HEK293 (cell line): Measurements from ENCODE around the gene PAX7.

ENCODE experiments used
- CTCF ChIA-PET: fragments of 350-600 bp; formaldehyde crosslinking; extraction: SDS; loops from one replicate; lab custom pipeline; 2021; ENCODE audit warnings: antibody characterized with exemption; lab: Yijun Ruan, JAX
- POLR2A ChIA-PET: fragments of 300-600 bp; formaldehyde crosslinking; extraction: SDS; loops from one replicate; lab custom pipeline; 2020; ENCODE audit warnings: antibody characterized with exemption, inconsistent platforms; lab: Yijun Ruan, JAX
- H3K27ac ChIP-seq: fragments of 200-500 bp; sonication (Bioruptor generic); 2 replicates; pipeline ENCODE4 v1.5.1; 2014; ENCODE audit warnings: low read depth, low read length, control low read depth, inconsistent platforms; ENCODE audit errors: extremely low read depth
- H3K36me3 ChIP-seq, 2 experiments: fragments of 200-500 bp in 1 of 2; sonication (Bioruptor generic) in 1 of 2; 1 replicate in 1 of 2; 2 replicates in 1 of 2; pipeline ENCODE4 v1.5.1; 2014 to 2017; ENCODE audit warnings: inconsistent platforms in 2 of 2, low read length in 2 of 2; ENCODE audit not compliant: control insufficient read depth in 2 of 2, insufficient read depth in 1 of 2
- H3K4me1 ChIP-seq: fragments of 200-500 bp; sonication (Bioruptor generic); 2 replicates; pipeline ENCODE4 v1.5.1; 2014; ENCODE audit warnings: mild to moderate bottlenecking, low read length, inconsistent platforms; ENCODE audit not compliant: control insufficient read depth, insufficient read depth
- H3K4me3 ChIP-seq: 2 replicates; pipeline ENCODE4 v1.5.1; 2011; ENCODE audit warnings: low read depth, mild to moderate bottlenecking, control low read depth, low read length, moderate library complexity
- H3K9me3 ChIP-seq: fragments of 200-500 bp; sonication (Bioruptor generic); 2 replicates; pipeline ENCODE4 v1.5.1; 2014; ENCODE audit warnings: low read depth, low read length, inconsistent platforms; ENCODE audit not compliant: control insufficient read depth, insufficient read depth
- PATZ1 ChIP-seq: fragments of 450-650 bp; formaldehyde crosslinking; IDR thresholded peaks from 2 replicates; pipeline ENCODE4 v1.5.1; 2016; ENCODE audit warnings: missing biosample characterization, missing genetic modification characterization
- SALL2 ChIP-seq: fragments of 450-650 bp; formaldehyde crosslinking; IDR thresholded peaks from 2 replicates; pipeline ENCODE4 v1.5.0; 2017; ENCODE audit warnings: missing biosample characterization, mild to moderate bottlenecking, missing genetic modification characterization, borderline replicate concordance
- SCRT1 ChIP-seq: fragments of 450-650 bp; formaldehyde crosslinking; IDR thresholded peaks from 2 replicates; pipeline ENCODE4 v1.5.1; 2016; ENCODE audit warnings: missing biosample characterization, missing genetic modification characterization, borderline replicate concordance
- SCRT2 ChIP-seq: fragments of 450-650 bp; formaldehyde crosslinking; IDR thresholded peaks from 2 replicates; pipeline ENCODE4 v1.5.1; 2016; ENCODE audit warnings: missing biosample characterization, missing genetic modification characterization
- SETDB1 ChIP-seq: IDR thresholded peaks from one replicate; pipeline ENCODE4 v1.6.1; 2017; ENCODE audit warnings: mild to moderate bottlenecking, low read length, moderate library complexity, mixed read lengths; ENCODE audit not compliant: insufficient read length
- SP3 ChIP-seq: fragments of 450-650 bp; formaldehyde crosslinking; IDR thresholded peaks from 2 replicates; pipeline ENCODE4 v1.5.1; 2016; ENCODE audit warnings: missing biosample characterization, missing genetic modification characterization
- ZBTB49 ChIP-seq: fragments of 450-650 bp; formaldehyde crosslinking; IDR thresholded peaks from 2 replicates; pipeline ENCODE4 v1.5.1; 2016; ENCODE audit warnings: missing biosample characterization, missing genetic modification characterization, low read depth
- ZBTB7A ChIP-seq: fragments of 450-650 bp; formaldehyde crosslinking; IDR thresholded peaks from 2 replicates; pipeline ENCODE4 v1.5.1; 2016; ENCODE audit warnings: low read depth, missing biosample characterization, missing genetic modification characterization
- ZFP3 ChIP-seq: fragments of 450-650 bp; formaldehyde crosslinking; IDR thresholded peaks from 2 replicates; pipeline ENCODE4 v1.5.1; 2016; ENCODE audit warnings: low read depth, missing biosample characterization, missing genetic modification characterization
- ZNF146 ChIP-seq: fragments of 450-650 bp; formaldehyde crosslinking; IDR thresholded peaks from 2 replicates; pipeline ENCODE4 v1.5.1; 2016; ENCODE audit warnings: missing biosample characterization, missing genetic modification characterization
- ZNF169 ChIP-seq: fragments of 450-650 bp; formaldehyde crosslinking; IDR thresholded peaks from 2 replicates; pipeline ENCODE4 v1.5.1; 2016; ENCODE audit warnings: missing biosample characterization, missing genetic modification characterization
- ZNF175 ChIP-seq: fragments of 450-650 bp; formaldehyde crosslinking; IDR thresholded peaks from 2 replicates; pipeline ENCODE4 v1.5.1; 2016; ENCODE audit warnings: missing biosample characterization, missing genetic modification characterization
- ZNF266 ChIP-seq: fragments of 450-650 bp; formaldehyde crosslinking; IDR thresholded peaks from 2 replicates; pipeline ENCODE4 v1.5.1; 2016; ENCODE audit warnings: missing biosample characterization, missing genetic modification characterization, low read depth
- ZNF324 ChIP-seq: fragments of 450-650 bp; formaldehyde crosslinking; IDR thresholded peaks from 2 replicates; pipeline ENCODE4 v1.5.1; 2016; ENCODE audit warnings: missing biosample characterization, missing genetic modification characterization
- ZNF354C ChIP-seq: fragments of 450-650 bp; formaldehyde crosslinking; IDR thresholded peaks from 2 replicates; pipeline ENCODE4 v1.5.1; 2016; ENCODE audit warnings: missing biosample characterization, missing genetic modification characterization, low read depth, borderline replicate concordance
- ZNF48 ChIP-seq: fragments of 450-650 bp; formaldehyde crosslinking; IDR thresholded peaks from 2 replicates; pipeline ENCODE4 v1.5.1; 2016; ENCODE audit warnings: missing biosample characterization, missing genetic modification characterization
- ZNF514 ChIP-seq: fragments of 450-650 bp; formaldehyde crosslinking; IDR thresholded peaks from 2 replicates; pipeline ENCODE4 v1.5.1; 2016; ENCODE audit warnings: missing biosample characterization, missing genetic modification characterization
- ZNF521 ChIP-seq: fragments of 450-650 bp; formaldehyde crosslinking; IDR thresholded peaks from 2 replicates; pipeline ENCODE4 v1.5.1; 2017; ENCODE audit warnings: missing biosample characterization, mild to moderate bottlenecking, missing genetic modification characterization
- ZNF571 ChIP-seq: fragments of 450-650 bp; formaldehyde crosslinking; IDR thresholded peaks from 2 replicates; pipeline ENCODE4 v1.5.0; 2017; ENCODE audit warnings: missing biosample characterization, missing genetic modification characterization
- ZNF621 ChIP-seq: fragments of 450-650 bp; formaldehyde crosslinking; IDR thresholded peaks from 2 replicates; pipeline ENCODE4 v1.5.1; 2017; ENCODE audit warnings: missing biosample characterization, missing genetic modification characterization
- ZNF624 ChIP-seq: fragments of 450-650 bp; formaldehyde crosslinking; IDR thresholded peaks from 2 replicates; pipeline ENCODE4 v1.5.1; 2017; ENCODE audit warnings: missing biosample characterization, missing genetic modification characterization
- ZNF645 ChIP-seq: fragments of 450-650 bp; formaldehyde crosslinking; IDR thresholded peaks from 2 replicates; pipeline ENCODE4; 2016; ENCODE audit warnings: missing biosample characterization, missing genetic modification characterization
- ZNF664 ChIP-seq: fragments of 450-650 bp; formaldehyde crosslinking; IDR thresholded peaks from 2 replicates; pipeline ENCODE4 v1.5.1; 2016; ENCODE audit warnings: missing biosample characterization, missing genetic modification characterization
- ZNF692 ChIP-seq: fragments of 450-650 bp; formaldehyde crosslinking; IDR thresholded peaks from 2 replicates; pipeline ENCODE4 v1.5.1; 2016; ENCODE audit warnings: missing biosample characterization, missing genetic modification characterization
- ZNF768 ChIP-seq: fragments of 450-650 bp; formaldehyde crosslinking; IDR thresholded peaks from 2 replicates; pipeline ENCODE4 v1.5.1; 2018; ENCODE audit warnings: missing biosample characterization, mild to moderate bottlenecking, missing genetic modification characterization
- ZSCAN5A ChIP-seq: fragments of 450-650 bp; formaldehyde crosslinking; IDR thresholded peaks from 2 replicates; pipeline ENCODE4 v1.5.1; 2016; ENCODE audit warnings: missing biosample characterization, missing genetic modification characterization

The PAX7 gene

GRCh38 chr1:18646786-18647410, 16.3 kb downstream of the PAX7 start (continued):
- no peak for TF ChIP-seq PATZ1 (tag by site-specific recombination)
- no peak for TF ChIP-seq ZNF169 (tag by site-specific recombination)
- no peak for TF ChIP-seq ZNF645 (tag by site-specific recombination)
- no peak for TF ChIP-seq ZNF266 (tag by site-specific recombination)
- TF ChIP-seq ZNF768, result no peak
- no peak for TF ChIP-seq ZBTB7A (tag by site-specific recombination)
- no peak for TF ChIP-seq SCRT1 (tag by site-specific recombination)

- Histone ChIP-seq H3K4me1 (peaks cover 6% of the 10 kb centered on the region; the same call in 1 of the 2 replicates), H3K36me3 (no peaks in the 10 kb centered on the region), H3K27ac (no peak overlapping the region), H3K4me3 (no peak overlapping the region), H3K9me3 (no peaks in the 10 kb centered on the region)
- TF ChIP-seq ZNF514 (tag by site-specific recombination), result no peak
- TF ChIP-seq SALL2 (tag by site-specific recombination), result no peak
- TF ChIP-seq ZNF571 (tag by site-specific recombination), result no peak
- no peak for TF ChIP-seq ZNF692 (tag by site-specific recombination)
- no peak for TF ChIP-seq ZNF621 (tag by site-specific recombination)
- no peak for TF ChIP-seq ZNF324 (tag by site-specific recombination)
- TF ChIP-seq ZNF175 (tag by site-specific recombination), result no peak
- TF ChIP-seq SETDB1, result no peak
- no peak for TF ChIP-seq ZNF664
- no peak for TF ChIP-seq ZNF624 (tag by site-specific recombination)
- TF ChIP-seq ZNF48 (tag by site-specific recombination), result no peak
- no peak for TF ChIP-seq ZBTB49 (tag by site-specific recombination)
- TF ChIP-seq SCRT2 (tag by site-specific recombination), result no peak
- TF ChIP-seq ZNF521 (tag by site-specific recombination), result no peak
- TF ChIP-seq ZNF146 (tag by site-specific recombination), result no peak
- no peak for TF ChIP-seq SCRT1 (tag by site-specific recombination)
- TF ChIP-seq ZSCAN5A, result no peak
- no peak for TF ChIP-seq SP3 (tag by site-specific recombination)
- TF ChIP-seq ZFP3 (tag by site-specific recombination), result no peak
- no peak for TF ChIP-seq ZNF354C (tag by site-specific recombination)
- ChIA-PET POLR2A (no interaction called here), CTCF (interaction anchor here (0.6 to 0.7 kb wide), 2 partner anchors 35 to 51 kb away, joined by 3 read pairs; no protein-coding TSS in a partner anchor)
Observed at GRCh38 chr1:18647681-18648214, 17.1 kb downstream of the PAX7 start.
